Measurements from ENCODE around the gene SOX15.
"Not testable (repeated sequence)": the region's sequence is repeated elsewhere in the genome, so short reads cannot be mapped to it uniquely, and the experiment has no call there.

Gene SOX15

DNA sequence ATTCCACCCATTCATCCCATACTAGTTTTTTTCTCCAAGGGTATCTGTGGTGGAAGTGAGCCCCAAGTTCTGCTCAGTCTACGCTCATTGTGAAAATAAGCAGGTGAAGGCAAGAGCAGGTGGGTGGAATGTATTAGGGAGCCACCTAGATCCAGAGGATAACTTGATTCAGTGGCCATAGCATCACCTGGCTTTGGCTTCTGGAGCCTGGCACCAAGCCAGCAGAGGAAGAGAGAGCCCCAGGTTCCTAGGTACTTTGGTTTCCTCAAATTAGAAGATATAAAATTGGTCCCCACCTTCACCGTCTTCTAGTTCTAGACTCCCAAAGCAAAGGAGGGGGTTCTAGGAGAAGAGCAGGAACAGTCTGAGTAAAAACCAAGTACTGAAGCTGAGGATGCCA is 20.7 kb upstream of the SOX15 start:
- DNase-seq (ENCODE audit: low read depth), result no peak

DNA sequence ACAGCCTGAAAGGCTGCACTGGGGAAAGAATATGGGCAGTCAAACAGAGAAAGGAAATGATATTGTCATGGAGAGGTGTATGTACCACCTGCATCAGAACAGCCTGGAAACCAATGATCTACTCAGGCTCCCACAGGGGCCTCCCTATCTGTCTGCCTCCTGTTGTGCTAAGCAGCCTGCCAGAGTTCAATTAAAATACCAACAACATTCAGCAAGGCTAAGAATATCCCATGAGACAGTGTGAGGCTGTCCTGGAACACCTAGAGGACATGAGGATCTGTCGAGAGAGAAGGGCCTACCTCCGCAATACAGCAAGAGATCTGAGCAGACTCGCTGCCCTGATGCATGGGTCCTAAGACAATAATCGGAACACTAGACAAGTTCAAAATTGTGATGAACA is 16.4 kb upstream of the SOX15 start:
- no peak for DNase-seq (ENCODE audit: low read depth)

DNA sequence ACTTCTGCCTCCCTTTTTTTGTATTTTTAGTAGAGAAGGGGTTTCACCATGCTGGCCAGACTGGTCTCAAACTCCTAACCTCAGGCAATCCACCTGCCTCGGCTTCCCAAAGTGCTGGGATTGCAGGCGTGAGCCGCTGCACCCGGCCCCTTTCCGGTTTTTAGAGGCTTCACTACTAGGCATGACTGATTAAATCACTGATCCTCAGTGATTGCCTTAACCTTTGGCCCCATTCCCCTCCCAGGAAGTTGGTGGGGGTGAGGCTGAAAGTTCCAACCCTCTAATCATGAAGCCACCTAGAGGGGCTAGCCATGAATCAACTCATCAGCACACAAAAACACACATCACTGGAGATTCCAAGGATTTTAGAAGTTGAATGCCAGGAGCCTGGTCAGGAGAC is 7.7 kb upstream of the SOX15 start:
- not testable (repeated sequence) for DNase-seq (ENCODE audit: low read depth)

DNA sequence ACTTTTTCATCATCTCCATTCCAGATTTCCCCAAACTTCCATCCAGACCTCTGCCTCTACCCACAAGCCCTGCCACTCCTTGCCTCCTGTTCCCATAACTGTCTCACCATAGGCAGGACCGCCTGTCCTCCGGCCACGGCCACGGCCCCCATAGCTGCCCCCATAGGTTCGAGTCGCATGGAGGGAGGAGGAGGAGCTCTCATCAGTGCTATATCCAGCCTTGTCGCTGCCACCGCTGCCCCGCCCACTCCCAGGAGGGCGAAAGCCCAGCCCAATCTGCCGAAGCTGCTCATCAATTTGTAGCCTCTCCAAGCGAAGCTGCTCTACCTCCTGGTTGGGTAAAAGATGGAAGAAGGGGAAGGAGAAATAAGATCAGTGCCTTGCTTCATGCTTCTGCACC is 3.4 kb upstream of the SOX15 start:
- no peak for DNase-seq (ENCODE audit: low read depth)

DNA sequence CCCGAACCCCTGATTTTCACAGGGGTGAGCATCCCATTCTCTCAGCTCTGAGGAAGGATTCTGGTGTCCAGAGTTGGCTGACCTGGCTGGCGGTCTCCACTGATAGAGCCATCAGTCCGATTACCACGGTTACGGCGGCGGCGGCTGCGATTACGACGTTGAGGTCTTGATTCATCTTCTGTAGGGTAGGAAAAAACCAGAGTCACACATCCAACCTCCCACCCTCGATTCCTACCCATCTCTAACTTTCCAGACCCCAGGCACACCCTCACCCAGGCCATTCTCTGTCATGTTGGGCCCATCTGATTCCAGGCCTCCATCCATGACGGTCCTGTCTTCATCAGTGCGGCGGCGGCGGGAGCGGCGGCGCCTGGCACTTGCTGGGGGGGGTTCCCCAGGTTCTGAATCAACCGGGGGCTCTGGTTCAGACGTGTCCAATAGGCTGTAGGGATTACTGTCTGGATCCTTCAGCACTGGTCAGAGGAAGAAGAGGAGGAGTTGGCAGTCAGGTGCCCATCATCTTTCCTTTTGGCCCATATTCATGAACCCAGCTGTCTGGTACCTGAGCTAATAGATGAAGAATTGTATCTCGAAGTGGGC is 2.6 kb upstream of the SOX15 start:
- no peak for DNase-seq (ENCODE audit: low read depth)

DNA sequence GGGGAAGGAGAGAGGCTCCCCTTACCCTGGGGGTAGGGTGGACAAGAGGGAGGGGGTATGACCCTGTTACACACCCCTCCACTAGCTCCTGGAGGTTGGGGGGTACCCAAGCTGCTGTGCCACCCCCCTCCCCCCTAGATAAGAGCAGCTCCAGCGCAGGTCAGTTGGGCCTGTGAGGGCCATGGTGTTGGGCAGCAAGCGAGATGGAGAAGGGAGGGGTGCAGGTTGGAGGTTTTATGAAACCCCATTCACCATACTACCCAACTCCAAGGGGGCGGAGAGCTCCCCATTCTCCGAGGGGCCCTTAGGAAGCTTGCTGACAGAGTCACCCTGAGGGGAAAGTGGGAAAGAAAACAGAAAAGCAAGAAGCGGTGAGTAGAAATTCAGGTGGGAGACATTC is 1.7 kb upstream of the SOX15 start:
- no peak for DNase-seq (ENCODE audit: low read depth)

DNA sequence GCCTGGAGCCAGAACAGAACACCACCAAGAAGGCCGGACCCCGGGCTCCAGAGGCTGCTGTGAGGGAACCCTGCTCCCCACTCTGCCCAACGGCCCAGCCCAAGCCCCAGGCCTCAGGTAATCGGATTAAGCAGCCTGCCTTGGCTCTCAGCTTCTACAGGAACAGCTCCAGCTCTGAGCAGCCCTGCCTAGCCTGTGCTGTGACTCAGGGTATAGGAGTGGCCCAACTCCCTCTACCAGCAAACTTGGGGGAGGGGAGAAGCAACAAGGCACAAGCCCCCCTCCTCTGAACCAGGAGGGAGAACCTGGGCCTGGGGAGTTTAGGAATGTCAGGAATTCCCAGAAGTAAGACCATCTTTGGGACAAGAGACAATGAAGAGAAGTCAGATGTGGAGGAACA is 849 bp upstream of the SOX15 start:
- DNase-seq (ENCODE audit: low read depth), result no peak

DNA sequence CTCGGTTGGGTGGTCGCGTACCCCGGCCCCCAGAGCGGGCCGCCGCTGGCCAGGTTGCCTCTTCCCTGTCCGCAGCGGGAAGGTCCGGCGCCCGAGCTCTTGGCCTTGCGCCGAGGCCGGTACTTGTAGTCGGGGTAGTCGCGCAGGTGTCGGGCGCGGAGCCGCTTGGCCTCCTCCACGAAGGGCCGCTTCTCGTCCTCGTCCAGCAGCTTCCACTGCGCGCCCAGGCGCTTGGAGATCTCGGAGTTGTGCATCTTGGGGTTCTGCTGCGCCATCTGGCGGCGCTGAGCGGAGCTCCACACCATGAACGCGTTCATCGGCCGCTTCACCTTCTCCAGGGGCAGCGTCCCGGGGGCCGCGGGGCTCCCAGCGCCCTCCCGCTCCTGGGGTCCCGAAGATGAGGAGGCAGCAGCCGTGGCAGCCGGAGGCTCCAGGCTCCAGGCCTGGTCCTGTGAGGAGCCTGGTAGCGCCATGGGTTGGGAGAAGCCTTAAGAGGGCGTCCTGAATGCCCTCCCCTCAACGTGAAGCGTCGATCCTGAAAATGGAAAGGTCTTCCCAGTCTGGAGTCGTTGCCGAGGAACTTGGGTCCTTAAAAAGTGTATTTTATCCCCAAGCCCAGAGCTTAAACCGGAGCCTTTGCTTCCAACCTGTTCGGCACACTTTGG is 558 bp downstream of the SOX15 start:
- DNase-seq (ENCODE audit: low read depth), result no peak

DNA sequence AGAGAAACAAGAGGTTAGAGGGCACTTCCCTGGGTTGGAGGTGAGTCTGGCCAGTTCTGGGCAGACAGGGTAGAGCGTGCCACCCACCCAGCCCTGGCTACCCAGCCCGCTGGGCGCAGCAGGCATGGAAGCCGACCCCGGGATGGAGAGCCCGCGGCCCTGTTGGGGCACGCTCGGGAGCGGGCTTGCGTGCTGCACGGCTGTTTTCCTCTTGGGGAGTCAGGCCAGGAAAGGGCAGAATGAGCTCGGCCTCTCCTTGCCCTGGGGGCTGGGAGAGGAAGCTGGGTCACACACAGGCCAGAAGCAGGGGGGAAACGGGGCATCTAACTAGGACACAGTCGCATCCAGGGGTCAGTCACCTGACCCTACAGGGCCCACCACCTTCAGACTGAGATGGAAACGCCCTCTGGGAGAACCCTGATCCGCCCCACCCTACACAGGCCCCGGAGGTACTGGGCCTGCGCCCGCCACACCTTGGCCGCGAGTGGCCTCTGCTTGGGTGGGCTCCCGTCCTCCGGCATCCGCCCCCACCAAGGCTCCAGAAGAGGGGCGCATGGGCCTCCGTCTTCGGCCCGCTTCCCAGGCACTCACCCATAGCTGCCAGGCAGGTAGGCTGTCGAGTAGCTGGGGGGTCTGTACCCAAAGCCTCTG is 1.2 kb downstream of the SOX15 start:
- DNase-seq (ENCODE audit: low read depth), result no peak

DNA sequence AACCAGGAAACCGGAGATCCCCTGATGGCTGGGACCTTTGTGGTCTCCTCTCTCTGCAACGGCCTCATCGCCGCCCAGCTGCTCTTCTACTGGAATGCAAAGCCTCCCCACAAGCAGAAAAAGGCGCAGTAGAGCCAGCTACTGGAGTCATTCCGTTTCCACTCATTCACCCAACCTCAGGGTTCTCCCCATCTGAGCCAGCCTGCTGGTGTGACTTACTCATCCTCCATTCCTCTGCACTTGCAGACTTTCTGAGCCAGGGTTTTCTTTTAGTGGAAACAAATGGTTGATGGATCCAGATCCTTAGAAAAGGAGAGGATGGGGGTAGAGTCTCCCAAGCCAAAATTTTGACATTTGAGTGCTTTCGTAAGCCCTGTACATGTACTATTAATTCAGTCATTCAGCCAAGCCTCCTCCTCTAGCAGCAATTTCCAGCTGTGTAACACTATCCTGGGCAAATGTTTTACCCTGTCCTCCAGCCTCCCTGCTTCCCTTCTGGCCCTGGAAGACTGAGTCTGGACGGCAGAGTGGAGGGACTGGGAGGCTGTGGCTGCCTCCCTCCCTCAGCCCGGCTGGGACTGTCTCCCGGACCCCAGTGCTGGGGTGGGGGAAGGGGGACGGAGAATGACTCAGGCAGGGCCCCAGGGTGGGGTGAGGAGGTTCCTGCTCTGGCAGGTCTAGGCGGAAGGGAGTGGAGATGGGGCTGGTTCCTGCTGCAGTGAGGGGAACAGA is 2.3 kb downstream of the SOX15 start:
- no peak for DNase-seq (ENCODE audit: low read depth)

DNA sequence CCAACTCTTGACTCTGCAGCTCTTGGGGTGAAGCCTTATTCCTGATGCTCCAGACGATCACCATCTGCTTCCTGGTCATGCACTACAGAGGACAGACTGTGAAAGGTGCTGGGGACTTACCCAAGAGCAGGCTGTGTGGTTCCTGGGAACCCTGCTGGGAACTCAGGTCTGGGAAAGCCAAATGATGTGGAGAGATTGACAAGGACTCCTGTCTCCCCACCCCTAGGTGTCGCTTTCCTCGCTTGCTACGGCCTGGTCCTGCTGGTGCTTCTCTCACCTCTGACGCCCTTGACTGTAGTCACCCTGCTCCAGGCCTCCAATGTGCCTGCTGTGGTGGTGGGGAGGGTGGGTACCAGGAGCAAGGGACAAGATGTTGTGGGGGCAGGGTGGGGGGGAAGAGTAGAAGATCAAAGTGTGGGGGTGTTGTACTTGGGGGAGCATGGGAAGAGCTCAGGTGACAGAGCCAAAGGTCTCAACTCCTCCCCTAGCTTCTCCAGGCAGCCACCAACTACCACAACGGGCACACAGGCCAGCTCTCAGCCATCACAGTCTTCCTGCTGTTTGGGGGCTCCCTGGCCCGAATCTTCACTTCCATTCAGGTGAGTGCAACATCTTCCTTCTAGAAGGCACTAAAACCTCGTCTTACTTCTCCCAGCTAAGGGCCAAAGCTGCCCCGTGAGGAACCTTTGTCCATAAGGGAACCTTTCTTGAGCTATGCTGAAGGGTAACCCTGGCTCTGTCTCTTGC is 3.0 kb downstream of the SOX15 start:
- no peak for DNase-seq (ENCODE audit: low read depth)

DNA sequence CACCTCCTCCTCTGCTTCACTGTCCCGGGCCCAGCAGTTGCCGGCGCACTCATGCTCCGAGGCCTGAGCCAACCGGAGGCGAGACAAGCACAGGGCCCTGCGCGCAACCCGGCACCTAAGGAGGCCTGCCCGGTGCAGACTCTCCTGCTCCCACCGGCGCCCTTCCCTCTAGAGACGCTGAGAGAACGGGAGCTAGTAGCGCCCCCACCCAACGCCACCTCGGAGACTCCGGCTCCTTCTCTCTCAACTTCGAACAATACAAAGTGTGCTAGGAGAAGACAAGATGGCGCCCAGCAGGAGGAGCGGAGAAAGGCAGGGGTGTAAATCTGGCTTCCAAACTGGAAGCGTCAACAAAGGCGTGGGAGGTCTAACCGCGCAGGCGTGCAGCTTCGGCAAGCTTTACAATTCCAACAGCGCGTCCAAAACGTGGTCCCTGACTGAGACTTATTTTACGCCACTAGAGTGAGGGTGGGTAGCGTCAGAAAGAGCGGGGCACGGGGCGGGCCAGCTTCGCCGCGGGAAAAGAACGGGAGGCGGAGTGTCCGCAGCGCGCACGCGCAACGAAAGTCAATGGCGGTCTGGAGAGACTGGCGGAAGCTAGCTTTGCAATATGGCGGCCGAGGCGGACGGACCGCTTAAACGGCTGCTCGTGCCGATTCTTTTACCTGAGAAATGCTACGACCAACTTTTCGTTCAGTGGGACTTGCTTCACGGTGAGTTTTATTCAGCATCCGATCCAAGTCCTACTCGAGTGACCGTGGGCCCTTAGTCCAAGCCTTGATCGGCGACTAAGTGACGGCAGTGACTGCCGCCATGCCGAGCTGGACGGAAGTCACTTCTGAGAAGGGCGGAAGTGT is 6.4 kb downstream of the SOX15 start, which contains the start of gene MPDU1:
Gene MPDU1, plus strand, starts transcription at position 600 of the 857 bp plus-strand sequence. Its CDS starts 11 bp downstream, at position 611.
- peak; percentile 74 for DNase-seq (ENCODE audit: low read depth)

DNA sequence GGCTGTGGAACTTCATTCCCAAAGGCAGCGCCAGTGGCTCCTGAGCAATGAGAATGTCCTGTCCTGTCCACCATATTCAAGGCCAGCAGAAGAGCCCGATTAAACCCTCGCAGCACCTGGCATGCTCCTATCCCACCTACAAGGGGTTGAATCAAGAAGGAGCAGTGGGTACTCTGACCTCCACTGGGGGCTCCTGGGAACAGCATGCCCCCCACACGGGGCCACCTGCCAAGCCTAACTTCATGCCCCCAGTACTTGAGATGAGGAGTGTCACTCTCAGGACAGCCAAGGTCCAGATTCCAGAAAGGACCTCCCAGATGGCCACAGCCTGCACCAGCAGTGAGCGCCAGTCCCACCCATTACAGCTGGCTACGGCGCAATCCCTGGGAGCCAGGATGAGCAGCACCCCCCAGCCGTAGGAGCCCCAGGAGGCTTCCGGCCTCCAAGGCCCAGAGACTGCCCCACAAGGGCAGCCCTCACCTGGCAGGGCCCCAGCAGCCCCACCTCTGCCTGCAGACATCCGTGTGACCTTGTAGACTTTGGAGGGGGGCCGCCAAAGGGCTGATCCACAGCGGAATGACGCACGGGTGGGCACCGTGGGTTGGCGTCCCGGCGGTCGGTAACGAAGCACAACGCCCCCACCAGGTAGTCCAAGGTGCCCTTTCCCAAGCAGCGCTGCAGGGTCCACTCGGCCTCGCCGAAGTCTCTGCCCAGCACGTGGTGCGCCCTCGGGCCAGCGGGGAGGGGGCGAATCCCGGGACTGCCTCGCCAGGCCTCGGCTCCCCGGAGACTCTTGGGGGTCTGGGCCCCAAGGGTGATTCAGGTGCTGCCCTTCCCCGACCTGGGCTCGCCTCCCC is 7.3 kb downstream of the SOX15 start:
- DNase-seq (ENCODE audit: low read depth), result no peak

DNA sequence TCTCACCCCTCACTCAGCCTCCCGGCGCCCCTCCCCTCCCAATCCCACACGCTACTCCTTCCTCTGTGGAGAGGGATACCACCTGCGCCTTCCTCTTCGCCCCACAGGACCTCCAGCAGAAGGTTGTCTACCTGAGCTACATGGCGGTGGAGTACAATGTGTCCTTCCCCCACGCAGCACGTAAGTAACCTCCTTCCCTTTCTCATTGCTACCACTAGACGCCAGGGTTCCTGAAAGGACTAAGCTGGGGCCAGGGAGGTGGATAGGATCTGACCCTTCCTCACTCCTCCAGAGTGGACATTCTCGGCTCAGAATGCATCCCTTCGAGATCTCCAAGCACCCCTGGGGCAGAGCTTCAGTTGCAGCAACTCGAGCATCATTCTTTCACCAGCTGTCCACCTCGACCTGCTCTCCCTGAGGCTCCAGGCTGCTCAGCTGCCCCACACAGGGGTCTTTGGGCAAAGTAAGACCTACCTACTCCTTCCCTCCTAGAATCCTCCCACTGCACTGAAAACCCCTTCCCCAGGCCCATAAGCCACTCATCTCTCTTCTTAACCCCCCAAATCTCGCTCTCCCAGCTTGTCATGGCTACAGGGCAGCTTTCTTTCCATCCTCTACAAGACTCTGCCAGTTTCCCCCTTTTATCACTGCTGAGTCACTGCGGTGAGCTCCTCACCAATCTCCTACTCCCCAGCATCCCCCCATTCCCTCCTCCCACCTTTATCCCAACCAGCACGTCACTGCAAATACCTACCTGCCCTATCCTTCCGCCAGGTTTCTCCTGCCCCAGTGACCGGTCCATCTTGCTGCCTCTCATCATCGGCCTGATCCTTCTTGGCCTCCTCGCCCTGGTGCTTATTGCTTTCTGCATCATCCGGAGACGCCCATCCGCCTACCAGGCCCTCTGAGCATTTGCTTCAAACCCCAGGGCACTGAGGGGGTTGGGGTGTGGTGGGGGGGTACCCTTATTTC is 9.0 kb downstream of the SOX15 start:
- DNase-seq (ENCODE audit: low read depth), result no peak

DNA sequence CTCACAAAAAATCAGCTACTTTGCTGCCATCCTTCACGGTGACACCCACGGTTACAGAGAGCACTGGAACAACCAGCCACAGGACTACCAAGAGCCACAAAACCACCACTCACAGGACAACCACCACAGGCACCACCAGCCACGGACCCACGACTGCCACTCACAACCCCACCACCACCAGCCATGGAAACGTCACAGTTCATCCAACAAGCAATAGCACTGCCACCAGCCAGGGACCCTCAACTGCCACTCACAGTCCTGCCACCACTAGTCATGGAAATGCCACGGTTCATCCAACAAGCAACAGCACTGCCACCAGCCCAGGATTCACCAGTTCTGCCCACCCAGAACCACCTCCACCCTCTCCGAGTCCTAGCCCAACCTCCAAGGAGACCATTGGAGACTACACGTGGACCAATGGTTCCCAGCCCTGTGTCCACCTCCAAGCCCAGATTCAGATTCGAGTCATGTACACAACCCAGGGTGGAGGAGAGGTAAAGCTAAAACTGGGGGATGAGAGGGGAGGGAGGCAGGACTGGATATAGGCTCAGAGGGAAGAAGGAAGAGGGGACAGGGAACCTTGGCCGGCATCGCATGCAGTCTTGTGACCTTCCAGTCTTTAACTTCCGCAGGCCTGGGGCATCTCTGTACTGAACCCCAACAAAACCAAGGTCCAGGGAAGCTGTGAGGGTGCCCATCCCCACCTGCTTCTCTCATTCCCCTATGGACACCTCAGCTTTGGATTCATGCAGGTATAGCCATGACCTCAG is 9.9 kb downstream of the SOX15 start:
- no peak for DNase-seq (ENCODE audit: low read depth)

DNA sequence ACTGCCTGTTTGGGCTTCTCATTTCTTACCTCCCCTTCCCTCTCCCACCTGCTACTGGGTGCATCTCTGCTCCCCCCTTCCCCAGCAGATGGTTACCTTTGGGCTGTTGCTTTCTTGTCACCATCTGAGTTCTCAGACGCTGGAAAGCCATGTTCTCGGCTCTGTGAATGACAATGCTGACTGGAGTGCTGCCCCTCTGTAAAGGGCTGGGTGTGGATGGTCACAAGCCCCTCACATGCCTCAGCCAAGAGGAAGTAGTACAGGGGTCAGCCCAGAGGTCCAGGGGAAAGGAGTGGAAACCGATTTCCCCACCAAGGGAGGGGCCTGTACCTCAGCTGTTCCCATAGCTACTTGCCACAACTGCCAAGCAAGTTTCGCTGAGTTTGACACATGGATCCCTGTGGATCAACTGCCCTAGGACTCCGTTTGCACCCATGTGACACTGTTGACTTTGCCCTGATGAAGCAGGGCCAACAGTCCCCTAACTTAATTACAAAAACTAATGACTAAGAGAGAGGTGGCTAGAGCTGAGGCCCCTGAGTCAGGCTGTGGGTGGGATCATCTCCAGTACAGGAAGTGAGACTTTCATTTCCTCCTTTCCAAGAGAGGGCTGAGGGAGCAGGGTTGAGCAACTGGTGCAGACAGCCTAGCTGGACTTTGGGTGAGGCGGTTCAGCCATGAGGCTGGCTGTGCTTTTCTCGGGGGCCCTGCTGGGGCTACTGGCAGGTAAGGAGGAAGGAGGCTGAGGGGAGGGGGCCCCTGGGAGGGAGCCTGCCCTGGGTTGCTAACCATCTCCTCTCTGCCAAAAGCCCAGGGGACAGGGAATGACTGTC is 10.7 kb downstream of the SOX15 start, which contains the start of gene CD68:
Gene CD68, plus strand, starts transcription at position 638 of the 833 bp plus-strand sequence. Its CDS starts 40 bp downstream, at position 678.
- DNase-seq (ENCODE audit: low read depth), result no peak
